ENCODE measurements around the gene SYNPR.
"Not testable (repeated sequence)": the region's sequence is repeated elsewhere in the genome, so short reads cannot be mapped to it uniquely, and the experiment has no call there.

SYNPR gene

GRCh38 chr3:63642488-63642887 is 364.4 kb downstream of the SYNPR start:
- DNase-seq: no peak

GRCh38 chr3:63644212-63644797 is 366.2 kb downstream of the SYNPR start:
- no peak for DNase-seq

GRCh38 chr3:63644928-63645781 is 367.0 kb downstream of the SYNPR start:
- DNase-seq: not testable (repeated sequence)

- DNase-seq: no peak
These were observed 374.1 kb downstream of the SYNPR start, which contains the start of gene SNTN for GRCh38 chr3:63652066-63652725. SNTN (plus strand) TSS chr3:63652675; CDS start chr3:63652688, 13 bp downstream.

- DNase-seq: no peak
These were observed 376.1 kb downstream of the SYNPR start for GRCh38 chr3:63654211-63654610.

- no peak for DNase-seq
These were observed 376.8 kb downstream of the SYNPR start for GRCh38 chr3:63654931-63655330.

GRCh38 chr3:63655519-63655918 is 377.4 kb downstream of the SYNPR start:
- DNase-seq: no peak

- no peak for DNase-seq
These were observed 378.7 kb downstream of the SYNPR start for GRCh38 chr3:63656786-63657185.

- DNase-seq: no peak
These were observed 383.1 kb downstream of the SYNPR start for GRCh38 chr3:63661242-63661641.

- DNase-seq: no peak
These were observed 383.9 kb downstream of the SYNPR start for GRCh38 chr3:63662011-63662410.

- no peak for DNase-seq
These were observed 384.4 kb downstream of the SYNPR start for GRCh38 chr3:63662500-63662899.
